ENCODE data around the gene KCNIP1.

GRCh38 chr5:170496662-170497028 lies 7.2 kb upstream of the KCNIP1 start:
- TF ChIP-seq, protein P1, sequence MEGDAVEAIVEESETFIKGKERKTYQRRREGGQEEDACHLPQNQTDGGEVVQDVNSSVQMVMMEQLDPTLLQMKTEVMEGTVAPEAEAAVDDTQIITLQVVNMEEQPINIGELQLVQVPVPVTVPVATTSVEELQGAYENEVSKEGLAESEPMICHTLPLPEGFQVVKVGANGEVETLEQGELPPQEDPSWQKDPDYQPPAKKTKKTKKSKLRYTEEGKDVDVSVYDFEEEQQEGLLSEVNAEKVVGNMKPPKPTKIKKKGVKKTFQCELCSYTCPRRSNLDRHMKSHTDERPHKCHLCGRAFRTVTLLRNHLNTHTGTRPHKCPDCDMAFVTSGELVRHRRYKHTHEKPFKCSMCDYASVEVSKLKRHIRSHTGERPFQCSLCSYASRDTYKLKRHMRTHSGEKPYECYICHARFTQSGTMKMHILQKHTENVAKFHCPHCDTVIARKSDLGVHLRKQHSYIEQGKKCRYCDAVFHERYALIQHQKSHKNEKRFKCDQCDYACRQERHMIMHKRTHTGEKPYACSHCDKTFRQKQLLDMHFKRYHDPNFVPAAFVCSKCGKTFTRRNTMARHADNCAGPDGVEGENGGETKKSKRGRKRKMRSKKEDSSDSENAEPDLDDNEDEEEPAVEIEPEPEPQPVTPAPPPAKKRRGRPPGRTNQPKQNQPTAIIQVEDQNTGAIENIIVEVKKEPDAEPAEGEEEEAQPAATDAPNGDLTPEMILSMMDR (IDR thresholded peaks at IDR 0.05): no peak
- TF ChIP-seq POLR2A (IDR thresholded peaks at IDR 0.05): no peak
